NCI-H128 (cell line): ENCODE data around the gene ALDH1L1.

ENCODE experiments used
- DNase-seq: peaks from one replicate; lab custom pipeline; 2025; ENCODE audit not compliant: unreplicated experiment; lab: John Stamatoyannopoulos, UW

ALDH1L1 gene

DNA sequence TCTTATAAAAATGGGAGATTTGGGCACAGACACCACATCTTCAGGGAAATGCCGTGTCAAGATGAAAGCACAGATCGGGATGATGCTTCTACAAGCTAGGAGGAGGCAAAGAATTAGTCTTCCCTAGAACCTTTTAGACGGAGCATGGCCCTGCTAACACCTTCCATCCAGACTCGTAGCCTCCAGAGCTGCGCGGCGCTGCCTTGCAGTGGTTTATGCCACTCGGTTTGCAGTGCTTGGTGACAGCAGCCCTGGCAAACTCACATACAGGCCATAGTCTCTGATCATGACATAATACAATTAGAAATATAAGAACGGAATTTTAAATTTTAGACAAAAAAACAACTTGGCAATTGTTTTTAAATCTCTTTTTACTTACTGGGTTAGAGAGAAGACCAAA, 59.3 kb downstream of the ALDH1L1 start:
- DNase-seq = no peak

DNA sequence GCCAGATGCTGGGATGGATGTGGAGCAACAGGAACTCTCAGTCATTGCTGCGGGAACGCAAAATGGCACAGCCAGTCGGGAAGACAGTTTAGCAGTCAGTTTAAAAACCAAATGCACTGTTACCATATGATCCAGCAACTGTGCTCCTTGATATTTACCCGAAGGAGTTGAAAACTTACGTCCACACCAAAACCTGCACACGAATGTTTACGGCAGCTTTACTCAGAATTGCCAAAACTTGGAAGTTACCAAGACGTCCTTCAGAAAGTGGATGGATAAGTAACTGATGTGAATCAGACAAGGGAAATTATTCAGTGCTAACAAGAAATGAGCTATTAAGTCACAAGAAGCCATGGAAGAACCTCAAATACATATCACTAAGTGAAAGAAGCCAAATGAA, 60.4 kb downstream of the ALDH1L1 start:
- no peak for DNase-seq

GRCh38 chr3:126119008-126119675, 61.2 kb downstream of the ALDH1L1 start:
- DNase-seq = no peak

- no peak for DNase-seq
Observed at GRCh38 chr3:126118591-126118990, 61.8 kb downstream of the ALDH1L1 start.

DNA sequence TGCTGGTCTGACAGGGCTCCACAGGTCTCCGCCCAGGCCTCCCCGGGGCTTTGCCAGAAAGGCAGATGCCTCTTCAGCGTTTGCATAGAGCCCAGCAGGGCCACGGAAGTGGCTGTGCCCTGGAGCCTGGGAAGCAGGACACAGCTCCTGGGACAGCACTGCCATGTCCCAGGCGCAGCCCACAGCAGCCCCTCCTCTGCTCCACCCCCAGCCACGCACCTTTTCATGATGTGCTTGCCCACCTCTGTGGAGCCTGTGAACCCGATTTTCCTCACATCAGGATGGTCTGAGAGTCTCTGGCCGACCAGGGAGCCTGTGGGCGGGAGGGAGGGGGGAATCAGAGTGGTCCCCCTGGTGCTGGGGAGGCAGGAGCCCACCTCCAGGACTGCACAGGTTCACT, 62.6 kb downstream of the ALDH1L1 start:
- no peak for DNase-seq

- no peak for DNase-seq
Observed at GRCh38 chr3:126117212-126117611, 63.2 kb downstream of the ALDH1L1 start.

GRCh38 chr3:126116526-126116925, 63.9 kb downstream of the ALDH1L1 start:
- no peak for DNase-seq

- DNase-seq = no peak
Observed at GRCh38 chr3:126114443-126115386, 65.7 kb downstream of the ALDH1L1 start.

DNA sequence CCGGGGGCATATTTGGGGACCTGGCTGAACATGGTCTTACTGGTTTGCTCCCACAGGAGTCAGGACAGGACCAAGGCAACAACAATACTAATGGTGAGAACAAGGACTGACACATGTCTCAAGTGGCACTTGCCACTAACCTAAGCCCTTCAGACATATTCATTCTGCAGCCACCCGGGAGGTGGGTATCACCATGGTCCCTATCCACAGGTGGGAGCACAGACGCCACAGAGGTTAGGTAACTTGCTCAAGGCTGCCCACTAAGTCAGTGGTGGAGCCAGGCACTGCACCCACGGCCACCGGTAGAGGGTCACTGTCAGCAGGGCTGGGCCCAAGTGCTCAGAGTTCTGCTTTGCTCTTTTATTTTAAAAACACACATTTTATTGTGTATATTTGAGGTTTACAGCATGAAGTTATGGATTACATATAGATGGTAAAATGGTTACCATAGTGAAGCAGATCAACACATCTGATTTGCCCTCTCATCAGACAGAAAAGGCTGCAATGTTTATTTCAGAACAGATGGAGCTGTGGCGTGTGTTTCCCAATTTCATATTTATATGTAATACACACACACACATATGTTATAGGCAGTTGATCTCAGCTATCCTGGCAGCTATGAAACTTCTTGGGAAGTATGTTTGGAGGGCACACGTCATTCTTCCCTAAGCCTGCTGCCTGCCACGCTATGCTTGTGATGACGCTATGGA, 66.5 kb downstream of the ALDH1L1 start:
- no peak for DNase-seq

DNA sequence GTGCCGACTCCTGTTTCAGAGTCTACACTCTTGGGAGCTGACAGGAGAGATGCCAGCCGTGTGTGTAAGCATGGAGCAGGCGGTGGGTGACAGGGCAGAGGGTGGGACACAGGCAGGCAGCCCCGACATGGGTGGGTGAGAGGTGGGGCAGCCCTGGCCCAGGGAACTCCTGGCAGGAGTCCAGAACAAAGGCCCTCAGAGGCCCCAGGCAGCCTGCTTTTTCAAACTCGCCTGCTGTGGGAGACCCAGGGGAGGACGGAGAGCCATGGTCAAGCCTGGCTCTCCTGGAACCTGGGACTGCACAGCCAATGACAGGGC, 67.2 kb downstream of the ALDH1L1 start:
- no peak for DNase-seq

DNA sequence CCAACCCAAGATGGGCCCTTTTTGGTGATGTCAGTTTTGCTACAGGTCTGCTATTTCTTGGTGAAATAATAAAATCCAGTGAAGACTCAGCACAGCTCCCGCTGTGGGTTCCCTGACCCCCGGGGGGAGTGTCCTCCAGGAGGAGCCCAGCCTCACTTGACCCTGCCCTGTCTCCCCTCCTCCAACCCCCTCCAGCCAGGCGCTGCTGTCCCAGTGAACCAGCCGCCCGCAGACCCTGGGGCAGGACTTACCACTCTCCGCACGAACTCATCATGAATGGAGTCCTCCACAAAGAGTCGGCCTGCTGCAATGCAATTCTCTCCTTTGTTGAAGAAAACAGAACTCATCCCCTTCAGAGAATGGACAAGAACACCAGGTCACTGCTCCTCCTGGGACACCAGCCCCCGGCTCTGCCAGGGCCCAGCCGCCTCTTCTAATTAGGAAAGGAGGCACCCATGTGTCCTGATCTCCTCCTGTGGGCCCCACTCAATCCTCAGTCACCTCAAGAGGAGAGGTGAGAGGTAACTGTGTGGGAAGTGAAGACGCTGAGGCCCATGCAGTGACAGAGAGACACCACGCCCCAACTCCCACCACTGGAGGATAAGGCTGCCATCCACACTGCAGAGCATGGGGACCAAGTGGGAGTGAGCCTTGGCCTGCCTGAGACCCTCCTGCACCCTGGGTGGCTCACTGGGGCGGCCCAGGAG, 67.7 kb downstream of the ALDH1L1 start:
- no peak for DNase-seq

GRCh38 chr3:126111566-126112475, 68.6 kb downstream of the ALDH1L1 start:
- DNase-seq = no peak

DNA sequence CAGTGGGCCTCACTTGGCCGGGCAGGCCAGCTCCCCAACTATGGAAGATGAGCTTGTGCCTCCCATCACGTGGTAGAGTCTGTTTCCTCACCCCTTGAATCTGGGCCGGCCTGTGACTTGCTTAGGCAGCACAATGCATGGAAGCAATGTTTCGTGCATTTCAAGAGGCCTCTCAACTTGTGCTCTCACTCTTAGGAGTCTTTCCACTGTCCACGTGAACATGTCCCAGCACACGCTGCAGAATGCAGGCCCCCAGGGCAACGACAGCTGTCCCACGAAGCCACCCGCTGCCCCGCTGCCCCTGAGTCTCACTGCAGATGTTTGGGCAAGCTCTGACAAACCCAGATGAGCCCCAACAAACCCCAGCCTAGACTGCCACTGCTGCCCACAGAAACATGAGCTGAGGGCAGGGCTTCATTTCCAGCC, 69.2 kb downstream of the ALDH1L1 start:
- DNase-seq = no peak

DNA sequence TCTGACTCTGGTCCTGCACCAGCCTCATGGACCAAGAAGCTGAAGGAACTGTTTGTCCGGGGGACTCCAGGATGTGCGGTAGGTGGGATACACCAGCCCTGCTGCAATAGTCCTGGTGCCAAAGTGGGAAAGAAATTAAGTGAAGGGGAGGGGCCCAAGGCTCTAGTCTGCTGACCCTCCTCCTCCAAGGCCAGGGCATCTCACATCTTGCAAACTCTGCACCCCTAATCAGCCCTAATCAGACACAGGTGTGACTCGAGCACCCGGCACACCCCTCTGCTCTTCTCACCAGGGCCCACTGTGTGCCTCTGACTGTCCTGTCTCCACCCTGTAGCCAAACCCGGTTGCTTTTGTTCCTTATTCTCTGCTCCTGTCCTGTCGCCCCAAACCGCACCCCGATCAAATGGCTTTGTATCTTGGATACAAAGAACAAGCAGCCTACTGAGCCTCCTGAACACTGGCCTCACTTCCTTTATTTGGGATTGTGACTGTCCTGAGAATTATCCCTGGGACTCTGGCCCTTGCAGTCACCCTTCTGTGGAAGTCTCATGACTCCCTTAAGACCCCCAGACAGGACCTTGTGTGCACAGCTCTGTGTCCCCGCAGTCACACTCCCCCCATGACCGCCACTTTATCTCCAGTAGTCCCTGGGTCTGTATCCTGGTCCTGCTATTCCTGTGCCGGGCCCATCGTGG, 69.8 kb downstream of the ALDH1L1 start:
- DNase-seq = no peak

- no peak for DNase-seq
Observed at GRCh38 chr3:126109880-126110235, 70.5 kb downstream of the ALDH1L1 start.

- DNase-seq = no peak
Observed at GRCh38 chr3:126109146-126109879, 71.1 kb downstream of the ALDH1L1 start.

DNA sequence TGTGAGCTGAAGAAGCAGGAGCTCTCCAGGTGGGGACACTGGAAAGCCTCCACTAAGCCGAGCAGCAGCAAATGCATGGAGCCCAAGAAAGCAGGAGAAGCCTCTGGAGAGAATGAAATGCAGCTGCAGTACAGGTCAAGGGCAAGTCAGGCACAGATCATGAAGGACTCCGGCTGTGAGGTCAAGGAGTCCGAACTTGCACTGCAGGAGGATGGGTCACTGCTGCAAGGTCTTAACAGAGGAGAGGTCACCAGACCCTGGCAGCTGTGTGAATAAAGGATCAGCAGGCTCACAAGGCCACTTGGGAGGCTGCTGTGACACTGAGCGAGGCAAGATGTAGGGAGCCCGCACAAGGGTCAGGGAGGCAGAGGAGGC, 71.7 kb downstream of the ALDH1L1 start:
- DNase-seq = no peak

GRCh38 chr3:126107957-126108675, 72.3 kb downstream of the ALDH1L1 start:
- DNase-seq = no peak
